Ectodermal cell (in vitro differentiated cells): ENCODE measurements around the gene DMD.

ENCODE experiments used
- H3K27ac ChIP-seq: 2 replicates; pipeline ENCODE4 v1.7.0; 2013; ENCODE audit warnings: mild to moderate bottlenecking, low read depth, low read length; ENCODE audit not compliant: insufficient read depth, poor library complexity, severe bottlenecking
- H3K27me3 ChIP-seq: 2 replicates; pipeline ENCODE4 v1.7.0; 2013; ENCODE audit warnings: mild to moderate bottlenecking, low read length; ENCODE audit not compliant: insufficient read depth, control insufficient read depth, poor library complexity, severe bottlenecking
- H3K36me3 ChIP-seq: one replicate; pipeline ENCODE4 v1.7.0; 2013; ENCODE audit warnings: low read length; ENCODE audit not compliant: control insufficient read depth, insufficient read depth
- H3K4me1 ChIP-seq: one replicate; pipeline ENCODE4 v1.7.0; 2013; ENCODE audit warnings: low read length; ENCODE audit not compliant: control insufficient read depth, insufficient read depth
- H3K4me3 ChIP-seq: 2 replicates; pipeline ENCODE4 v1.7.0; 2013; ENCODE audit warnings: low read depth, low read length, control low read depth; ENCODE audit not compliant: insufficient read depth
- H3K9me3 ChIP-seq: 2 replicates; pipeline ENCODE4 v1.7.0; 2013; ENCODE audit warnings: mild to moderate bottlenecking, low read length, moderate library complexity; ENCODE audit not compliant: control insufficient read depth
- WGBS, 2 experiments: methylation state at CpG; one replicate each; pipeline ENCODE4 v1.1.7; 2013; ENCODE audit warnings: missing lambda C conversion rate in 2 of 2; 5-methylcytosine and 5-hydroxymethylcytosine counted together

DMD gene

GRCh38 chrX:32987142-32987541, 224.2 kb downstream of the DMD start:
- H3K36me3 ChIP-seq, result no peaks in the 10 kb centered on the region
- H3K4me3 ChIP-seq, result no peak overlapping the region
- H3K4me1 ChIP-seq, result no peaks in the 10 kb centered on the region
- 53 to 54% methylated on average over 4 of the region's 4 CpGs for WGBS, 2 experiments
- H3K27ac ChIP-seq, result no peak overlapping the region
- H3K27me3 ChIP-seq, result no peaks in the 10 kb centered on the region
- H3K9me3 ChIP-seq, result no peaks in the 10 kb centered on the region

DNA sequence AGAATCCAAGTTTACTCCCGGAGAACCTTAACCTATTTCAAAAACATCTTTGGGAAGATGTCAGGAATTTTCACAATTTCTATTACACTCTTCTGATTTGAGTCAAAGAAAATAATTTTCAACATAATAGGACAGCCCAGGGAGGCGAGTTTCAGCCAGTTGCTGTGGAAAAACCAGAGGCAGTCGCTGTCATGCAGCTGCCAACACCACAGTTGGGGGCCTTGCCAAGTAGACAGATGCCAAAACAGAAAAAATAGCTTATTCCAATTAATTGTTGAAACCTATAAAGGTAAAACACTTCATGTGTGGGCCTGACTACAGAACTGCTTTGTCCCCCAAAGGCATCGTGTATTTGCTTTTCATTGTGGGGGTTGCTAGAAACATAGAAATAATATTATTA, 225.8 kb downstream of the DMD start:
- no peaks in the 10 kb centered on the region for H3K4me1 ChIP-seq
- H3K9me3 ChIP-seq, result no peaks in the 10 kb centered on the region
- H3K36me3 ChIP-seq, result no peaks in the 10 kb centered on the region
- 77 to 85% methylated on average over 3 of the region's 4 CpGs for WGBS, 2 experiments
- H3K27me3 ChIP-seq, result no peaks in the 10 kb centered on the region
- H3K27ac ChIP-seq, result no peak overlapping the region
- no peak overlapping the region for H3K4me3 ChIP-seq

GRCh38 chrX:32966821-32967355, 244.5 kb downstream of the DMD start:
- Histone ChIP-seq H3K9me3 (no peaks in the 10 kb centered on the region), H3K36me3 (no peaks in the 10 kb centered on the region), H3K27me3 (no peaks in the 10 kb centered on the region), H3K27ac (no peak overlapping the region), H3K4me3 (no peak overlapping the region), H3K4me1 (no peaks in the 10 kb centered on the region)
- WGBS, 2 experiments, result 83 to 88% methylated on average over 2 of the region's 2 CpGs

DNA sequence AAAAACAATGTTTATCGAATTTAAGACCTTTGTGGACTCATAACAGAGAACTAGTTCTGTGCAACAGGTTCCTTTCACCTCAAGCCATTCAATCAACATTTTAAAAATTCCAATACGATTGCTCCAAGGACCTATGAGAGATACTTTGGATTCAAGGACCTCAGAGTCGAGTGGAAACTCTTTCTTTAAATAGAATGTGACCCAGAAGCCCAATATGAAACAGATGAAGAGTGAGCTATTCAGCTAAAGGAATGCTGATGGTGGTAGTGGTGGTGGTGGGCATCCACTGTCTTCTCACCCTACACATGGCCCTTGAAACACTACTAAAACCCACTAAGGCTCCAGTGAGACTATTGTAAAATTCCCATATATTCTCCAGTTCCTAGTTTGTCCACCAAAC, 257.2 kb downstream of the DMD start:
- Histone ChIP-seq H3K36me3 (no peaks in the 10 kb centered on the region), H3K9me3 (no peaks in the 10 kb centered on the region), H3K4me1 (no peaks in the 10 kb centered on the region), H3K27ac (no peak overlapping the region), H3K27me3 (no peaks in the 10 kb centered on the region), H3K4me3 (no peak overlapping the region)
- 83 to 87% methylated on average over 3 of the region's 3 CpGs for WGBS, 2 experiments

GRCh38 chrX:32948130-32948529, 263.2 kb downstream of the DMD start:
- no peaks in the 10 kb centered on the region for H3K36me3 ChIP-seq
- no peaks in the 10 kb centered on the region for H3K4me1 ChIP-seq
- H3K27me3 ChIP-seq, result no peaks in the 10 kb centered on the region
- no peak overlapping the region for H3K27ac ChIP-seq
- no peak overlapping the region for H3K4me3 ChIP-seq
- no peaks in the 10 kb centered on the region for H3K9me3 ChIP-seq
- 100% methylated on average over 1 of the region's 2 CpGs; no CpG with 5 or more reads in 1 of the 2 experiments for WGBS, 2 experiments

DNA sequence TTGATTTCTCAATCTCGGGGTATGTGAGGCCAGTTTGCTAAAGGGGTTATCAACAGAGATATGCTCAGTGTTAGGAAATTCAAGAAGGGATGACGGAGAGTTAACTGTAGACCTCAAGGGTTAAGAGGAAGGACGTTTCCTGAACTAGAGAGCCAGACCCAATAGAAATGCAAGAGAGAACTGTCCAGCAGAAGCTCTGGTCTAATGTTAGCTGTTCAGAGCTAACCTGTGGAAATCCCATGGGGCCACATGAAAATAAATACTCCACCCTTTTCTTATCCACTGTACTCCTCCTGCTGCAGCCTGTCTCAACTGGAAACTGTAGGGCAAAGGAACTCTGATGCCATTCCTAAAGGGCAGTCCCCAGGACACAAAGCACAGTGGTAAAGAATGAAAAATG, 274.3 kb downstream of the DMD start:
- WGBS, 2 experiments, result 86 to 87% methylated on average over 3 of the region's 3 CpGs
- Histone ChIP-seq H3K36me3 (no peaks in the 10 kb centered on the region), H3K4me3 (no peak overlapping the region), H3K4me1 (no peaks in the 10 kb centered on the region), H3K27ac (no peak overlapping the region), H3K9me3 (no peaks in the 10 kb centered on the region), H3K27me3 (no peaks in the 10 kb centered on the region)

DNA sequence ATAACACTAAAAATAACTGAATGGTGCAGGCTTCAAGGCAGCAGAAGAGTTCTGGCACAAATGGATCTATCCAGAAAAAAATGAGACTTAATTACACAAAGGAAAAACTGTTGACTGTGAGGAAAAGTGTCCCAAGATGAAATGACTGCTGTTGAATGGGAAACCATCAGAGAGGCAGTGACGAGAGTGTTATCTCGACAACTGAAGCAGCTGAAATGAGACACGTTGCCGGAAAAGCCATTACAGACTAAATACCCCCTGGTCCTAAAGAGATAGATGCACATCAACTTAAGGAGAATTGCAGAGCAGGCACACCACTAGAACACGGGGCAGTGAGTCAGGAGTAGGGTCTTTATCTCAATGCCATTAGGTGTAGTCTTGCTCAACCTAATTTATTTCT, 277.8 kb downstream of the DMD start:
- 86 to 89% methylated on average over 5 of the region's 5 CpGs for WGBS, 2 experiments

GRCh38 chrX:32929040-32929439, 282.3 kb downstream of the DMD start:
- H3K9me3 ChIP-seq, result no peaks in the 10 kb centered on the region
- WGBS, 2 experiments, result 95 to 97% methylated on average over 2 to 4 of the region's 4 CpGs
- no peak overlapping the region for H3K4me3 ChIP-seq
- H3K4me1 ChIP-seq, result no peaks in the 10 kb centered on the region
- H3K36me3 ChIP-seq, result no peaks in the 10 kb centered on the region
- H3K27ac ChIP-seq, result no peak overlapping the region
- no peaks in the 10 kb centered on the region for H3K27me3 ChIP-seq

More for the DNA sequence above, 277.8 kb downstream of the DMD start:
- Histone ChIP-seq H3K4me1 (no peaks in the 10 kb centered on the region), H3K4me3 (no peak overlapping the region), H3K36me3 (no peaks in the 10 kb centered on the region), H3K9me3 (no peaks in the 10 kb centered on the region), H3K27ac (no peak overlapping the region), H3K27me3 (no peaks in the 10 kb centered on the region)

GRCh38 chrX:32896088-32896487, 315.3 kb downstream of the DMD start:
- no peaks in the 10 kb centered on the region for H3K4me1 ChIP-seq
- H3K36me3 ChIP-seq, result no peaks in the 10 kb centered on the region
- no peaks in the 10 kb centered on the region for H3K9me3 ChIP-seq
- no peak overlapping the region for H3K4me3 ChIP-seq
- 79 to 93% methylated on average over 2 to 3 of the region's 3 CpGs for WGBS, 2 experiments
- no peak overlapping the region for H3K27ac ChIP-seq
- H3K27me3 ChIP-seq, result no peaks in the 10 kb centered on the region

GRCh38 chrX:32894679-32895078, 316.7 kb downstream of the DMD start:
- Histone ChIP-seq H3K27me3 (no peaks in the 10 kb centered on the region), H3K36me3 (no peaks in the 10 kb centered on the region), H3K9me3 (no peaks in the 10 kb centered on the region), H3K4me3 (no peak overlapping the region), H3K27ac (no peak overlapping the region), H3K4me1 (no peaks in the 10 kb centered on the region)
- WGBS, 2 experiments, result 92 to 96% methylated on average over 5 to 6 of the region's 7 CpGs

DNA sequence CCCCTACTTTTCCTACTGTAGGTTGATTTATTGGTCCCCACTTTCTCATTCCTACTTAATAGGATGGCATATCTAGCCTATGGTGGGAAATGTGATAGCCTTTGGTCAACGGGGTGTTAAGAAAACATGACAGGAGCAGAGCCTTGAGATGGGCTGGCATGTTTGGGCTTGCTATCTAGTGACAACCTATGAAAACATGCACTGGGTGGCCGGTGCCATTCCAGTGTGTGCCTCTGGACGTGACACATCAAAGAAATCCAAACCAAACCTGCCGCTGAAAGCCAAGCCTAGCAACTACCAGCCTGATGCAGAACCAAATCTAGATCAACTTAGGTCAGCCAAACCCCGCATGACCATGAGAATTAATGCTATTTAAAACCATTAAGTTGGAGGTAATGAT, 317.6 kb downstream of the DMD start:
- no peak overlapping the region for H3K27ac ChIP-seq
- H3K4me3 ChIP-seq, result no peak overlapping the region
- 94 to 96% methylated on average over 4 to 5 of the region's 5 CpGs for WGBS, 2 experiments
- no peaks in the 10 kb centered on the region for H3K4me1 ChIP-seq
- no peaks in the 10 kb centered on the region for H3K27me3 ChIP-seq
- no peaks in the 10 kb centered on the region for H3K9me3 ChIP-seq
- H3K36me3 ChIP-seq, result no peaks in the 10 kb centered on the region
